Loucy (cell line): ENCODE measurements around the gene FFAR2.

Source experiments
- EZH2phosphoT487 ChIP-seq: fragments of 200-600 bp; IDR thresholded peaks from 2 replicates; pipeline ENCODE4 v1.6.1; 2018; ENCODE audit warnings: antibody characterized with exemption, mild to moderate bottlenecking, moderate library complexity, borderline replicate concordance
- TF ChIP-seq, protein P1 (sequence below): fragments of 200-600 bp; sonication (generic); conservative IDR thresholded peaks from 2 replicates; pipeline ENCODE4 v1.5.1; 2014; ENCODE audit warnings: mild to moderate bottlenecking, antibody characterized with exemption, low read length

DNA sequence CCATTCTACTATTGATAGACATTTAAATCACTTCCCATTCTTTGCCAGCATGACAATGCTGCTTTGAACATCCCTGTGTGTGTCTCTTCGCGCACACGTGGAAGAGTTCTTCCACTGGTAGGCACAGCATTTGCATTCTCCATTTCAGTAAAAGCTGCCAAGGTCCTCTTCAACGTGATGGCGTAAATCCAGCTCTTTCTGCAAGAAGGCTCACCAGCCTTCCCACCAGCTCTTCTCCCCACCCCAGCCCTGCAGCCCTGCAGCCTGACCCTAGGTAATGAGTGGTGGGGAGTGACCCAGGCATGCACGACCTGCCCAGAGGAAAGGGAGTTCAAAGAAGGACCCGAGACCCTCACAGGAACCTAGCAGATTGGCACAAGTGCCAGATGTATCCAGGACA is 31.7 kb upstream of the FFAR2 start:
- TF ChIP-seq, protein P1, sequence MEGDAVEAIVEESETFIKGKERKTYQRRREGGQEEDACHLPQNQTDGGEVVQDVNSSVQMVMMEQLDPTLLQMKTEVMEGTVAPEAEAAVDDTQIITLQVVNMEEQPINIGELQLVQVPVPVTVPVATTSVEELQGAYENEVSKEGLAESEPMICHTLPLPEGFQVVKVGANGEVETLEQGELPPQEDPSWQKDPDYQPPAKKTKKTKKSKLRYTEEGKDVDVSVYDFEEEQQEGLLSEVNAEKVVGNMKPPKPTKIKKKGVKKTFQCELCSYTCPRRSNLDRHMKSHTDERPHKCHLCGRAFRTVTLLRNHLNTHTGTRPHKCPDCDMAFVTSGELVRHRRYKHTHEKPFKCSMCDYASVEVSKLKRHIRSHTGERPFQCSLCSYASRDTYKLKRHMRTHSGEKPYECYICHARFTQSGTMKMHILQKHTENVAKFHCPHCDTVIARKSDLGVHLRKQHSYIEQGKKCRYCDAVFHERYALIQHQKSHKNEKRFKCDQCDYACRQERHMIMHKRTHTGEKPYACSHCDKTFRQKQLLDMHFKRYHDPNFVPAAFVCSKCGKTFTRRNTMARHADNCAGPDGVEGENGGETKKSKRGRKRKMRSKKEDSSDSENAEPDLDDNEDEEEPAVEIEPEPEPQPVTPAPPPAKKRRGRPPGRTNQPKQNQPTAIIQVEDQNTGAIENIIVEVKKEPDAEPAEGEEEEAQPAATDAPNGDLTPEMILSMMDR, result no peak
- TF ChIP-seq EZH2phosphoT487, result no peak
